Lower leg skin (tissue), 4 donors: ENCODE data around the gene RSPO4. TPM values are rescaled to one million over a fixed set of nuclear protein-coding genes. Genes with fewer than 3 reads are reported as not detected.

ENCODE experiments used
- DNase-seq, 2 donors: peaks; one replicate each; pipeline ENCODE4 v3.0.0-alpha.2; 2019; ENCODE audit warnings: low spot score in 2 of 2
- H3K4me3 ChIP-seq: fragments of 200-600 bp; sonication (generic); 2 replicates; pipeline ENCODE4 v1.5.1; 2017; ENCODE audit warnings: mild to moderate bottlenecking, low read depth; ENCODE audit not compliant: poor library complexity, severe bottlenecking
- CTCF ChIP-seq, 3 donors: fragments of 450-650 bp; IDR thresholded peaks; one replicate each; pipeline ENCODE4 v1.5.1; 2016; ENCODE audit warnings: antibody characterized with exemption in 3 of 3, mild to moderate bottlenecking in 3 of 3, moderate library complexity in 2 of 3
- POLR2A ChIP-seq, 2 donors: fragments of 450-650 bp; IDR thresholded peaks; one replicate each; pipeline ENCODE4 v1.6.1; 2016 to 2017; ENCODE audit warnings: antibody characterized with exemption in 2 of 2, mild to moderate bottlenecking in 1 of 2, moderate library complexity in 1 of 2
- WGBS, 2 donors: methylation state at CpG; one replicate each; pipeline ENCODE4 v1.1.5; 2018; 5-methylcytosine and 5-hydroxymethylcytosine counted together
- intact Hi-C: fragments of 100-400 bp; cut with DNase I; formaldehyde crosslinking; loops from one replicate; pipeline ENCODE4 v1.15.0; 2023; ENCODE audit warnings: low total_unique reads
- total RNA-seq, 4 donors: library from RNA; depleted of rRNA; stranded (reverse); fragments of >200 nt; gene quantifications; one replicate each; pipeline ENCODE4 v1.1.0, GENCODE V29; 2016

RSPO4 gene
- total RNA-seq, 4 donors from 2014 or later = 0.13 to 0.59 TPM; not detected in 2

- 15 to 32% methylated on average over 10 to 11 of the region's 11 CpGs for WGBS, 2 donors
- intact Hi-C loops = no loop called here
- TF ChIP-seq POLR2A (IDR thresholded peaks at IDR 0.05) (no peak), CTCF (IDR thresholded peaks at IDR 0.05) (no peak)
- no peak for DNase-seq
- no peak overlapping the region for H3K4me3 ChIP-seq
Observed at GRCh38 chr20:953742-954141, 48.4 kb downstream of the RSPO4 start.

- TF ChIP-seq CTCF (IDR thresholded peaks at IDR 0.05) = no peak
- no peak for TF ChIP-seq POLR2A (IDR thresholded peaks at IDR 0.05)
- WGBS, 2 donors = 74 to 75% methylated on average over 8 of the region's 8 CpGs
- intact Hi-C loops = no loop called here
- no peak overlapping the region for H3K4me3 ChIP-seq
- DNase-seq = peak in 1 of 2 donors; percentile 28
Observed at GRCh38 chr20:952196-952795, 49.8 kb downstream of the RSPO4 start.

GRCh38 chr20:951384-952169, 50.5 kb downstream of the RSPO4 start:
- TF ChIP-seq CTCF (IDR thresholded peaks at IDR 0.05) (no peak), POLR2A (IDR thresholded peaks at IDR 0.05) (no peak)

GRCh38 chr20:949717-950116, 52.4 kb downstream of the RSPO4 start:
- WGBS, 2 donors = 81 to 92% methylated on average over 7 of the region's 7 CpGs
- TF ChIP-seq CTCF (IDR thresholded peaks at IDR 0.05) (no peak), POLR2A (IDR thresholded peaks at IDR 0.05) (no peak)
- peak in 1 of 2 donors; percentile 68 for DNase-seq
- intact Hi-C loops = no loop called here
- H3K4me3 ChIP-seq = no peak overlapping the region

More at GRCh38 chr20:951384-952169, 50.5 kb downstream of the RSPO4 start:
- 77 to 80% methylated on average over 21 of the region's 21 CpGs for WGBS, 2 donors
- intact Hi-C loops = no loop called here
- DNase-seq = no peak
- H3K4me3 ChIP-seq = no peak overlapping the region

- no peak overlapping the region for H3K4me3 ChIP-seq
- intact Hi-C loops = no loop called here
- no peak for TF ChIP-seq POLR2A (IDR thresholded peaks at IDR 0.05)
- no peak for TF ChIP-seq CTCF (IDR thresholded peaks at IDR 0.05)
- peak in 1 of 2 donors; percentile 74 for DNase-seq
- WGBS, 2 donors = 62 to 77% methylated on average over 7 to 8 of the region's 8 CpGs
Observed at GRCh38 chr20:946826-947225, 55.3 kb downstream of the RSPO4 start.
